Measurements from ENCODE around the gene CHN2.

The CHN2 gene

GRCh38 chr7:29410996-29411395, 216.4 kb downstream of the CHN2 start:
- DNase-seq = no peak

- no peak for DNase-seq
These were observed 218.3 kb downstream of the CHN2 start for GRCh38 chr7:29412912-29413311.

GRCh38 chr7:29413626-29414136, 219.1 kb downstream of the CHN2 start:
- DNase-seq = no peak

- DNase-seq = no peak
These were observed 219.6 kb downstream of the CHN2 start for GRCh38 chr7:29414216-29414615.

GRCh38 chr7:29415215-29415614, 220.6 kb downstream of the CHN2 start:
- DNase-seq = no peak

- DNase-seq = no peak
These were observed 221.8 kb downstream of the CHN2 start for GRCh38 chr7:29416276-29416937.

- DNase-seq = no peak
These were observed 222.3 kb downstream of the CHN2 start for GRCh38 chr7:29416938-29417305.

- no peak for DNase-seq
These were observed 223.5 kb downstream of the CHN2 start for GRCh38 chr7:29418056-29418455.

GRCh38 chr7:29418651-29419050, 224.1 kb downstream of the CHN2 start:
- no peak for DNase-seq

GRCh38 chr7:29420011-29420410, 225.4 kb downstream of the CHN2 start:
- DNase-seq = no peak

GRCh38 chr7:29421010-29421956, 226.7 kb downstream of the CHN2 start:
- DNase-seq = no peak

- DNase-seq = no peak
These were observed 228.3 kb downstream of the CHN2 start for GRCh38 chr7:29422829-29423228.

- DNase-seq = no peak
These were observed 229.9 kb downstream of the CHN2 start for GRCh38 chr7:29424295-29424983.

- DNase-seq = no peak
These were observed 230.4 kb downstream of the CHN2 start for GRCh38 chr7:29424984-29425309.

GRCh38 chr7:29426587-29426986, 232.0 kb downstream of the CHN2 start:
- no peak for DNase-seq

- no peak for DNase-seq
These were observed 234.8 kb downstream of the CHN2 start for GRCh38 chr7:29429401-29429800.

GRCh38 chr7:29430279-29430949, 235.8 kb downstream of the CHN2 start:
- no peak for DNase-seq

GRCh38 chr7:29431686-29432085, 237.1 kb downstream of the CHN2 start:
- no peak for DNase-seq

- no peak for DNase-seq
These were observed 238.1 kb downstream of the CHN2 start for GRCh38 chr7:29432721-29433120.

GRCh38 chr7:29434380-29434768, 239.8 kb downstream of the CHN2 start:
- peak in 2 of 4 experiments; percentile 2 to 15 for DNase-seq

GRCh38 chr7:29435167-29435566, 240.6 kb downstream of the CHN2 start:
- DNase-seq = no peak

GRCh38 chr7:29435902-29436301, 241.3 kb downstream of the CHN2 start:
- no peak for DNase-seq

- no peak for DNase-seq
These were observed 247.6 kb downstream of the CHN2 start for GRCh38 chr7:29442146-29442545.
